ENCODE results near the gene ACIN1.

- TF ChIP-seq CTCF (IDR thresholded peaks at IDR 0.05) = no peak
- TF ChIP-seq POLR2A (IDR thresholded peaks at IDR 0.05) = no peak
- TF ChIP-seq POLR2AphosphoS5 (IDR thresholded peaks at IDR 0.05) = no peak
- TF ChIP-seq EP300 (IDR thresholded peaks at IDR 0.05) = no peak
Observed at GRCh38 chr14:23093526-23093925, 1.4 kb downstream of the ACIN1 start.

All from upper lobe of left lung (tissue), 4 donors.